AG09309 (cell line): ENCODE results near the gene BAIAP3.

Experiments
- DNase-seq: peaks from one replicate; pipeline ENCODE4 v3.0.0-alpha.2; 2010; ENCODE audit warnings: low read depth
- H3K4me3 ChIP-seq: 2 replicates; pipeline ENCODE4 v1.5.1; 2011; ENCODE audit warnings: mild to moderate bottlenecking, low read depth, low read length, moderate library complexity; ENCODE audit not compliant: control insufficient read depth
- CTCF ChIP-seq: IDR thresholded peaks from 2 replicates; pipeline ENCODE4 v1.5.1; 2011; ENCODE audit warnings: mild to moderate bottlenecking, low read depth, low read length, inconsistent platforms; ENCODE audit not compliant: insufficient read depth, control insufficient read depth; ENCODE audit errors: missing control alignments

BAIAP3 gene

GRCh38 chr16:1301562-1301961 lies 31.9 kb upstream of the BAIAP3 start:
- no peak for TF ChIP-seq CTCF
- no peak for DNase-seq

GRCh38 chr16:1305823-1306222 lies 27.6 kb upstream of the BAIAP3 start:
- H3K4me3 ChIP-seq, result no peak overlapping the region
- DNase-seq, result no peak
- no peak for TF ChIP-seq CTCF

More at GRCh38 chr16:1301562-1301961, 31.9 kb upstream of the BAIAP3 start:
- H3K4me3 ChIP-seq, result no peak overlapping the region

GRCh38 chr16:1306334-1306733 lies 27.1 kb upstream of the BAIAP3 start:
- H3K4me3 ChIP-seq, result no peak overlapping the region
- no peak for TF ChIP-seq CTCF
- no peak for DNase-seq

- no peak for TF ChIP-seq CTCF
Observed at GRCh38 chr16:1308036-1308976, 25.1 kb upstream of the BAIAP3 start.

GRCh38 chr16:1308977-1309885 lies 24.2 kb upstream of the BAIAP3 start, which contains the start of gene UBE2I:
UBE2I (plus strand) TSS chr16:1309636; CDS start chr16:1314031, 4,395 bp downstream.
- peak within 1 kb of the TSS; percentile 65 for H3K4me3 ChIP-seq
- TF ChIP-seq CTCF, result no peak
- peak; percentile 93 for DNase-seq

More at GRCh38 chr16:1308036-1308976, 25.1 kb upstream of the BAIAP3 start:
- no peak for DNase-seq
- H3K4me3 ChIP-seq, result peak overlapping the region; percentile 50
